Stimulated activated CD4-positive, alpha-beta T cell treated with anti-CD3 and anti-CD28 coated beads, TNF-alpha, amount 100 ng/mL, for 1 hour (primary cell): Measurements from ENCODE around the gene KRT74.

Source experiments
- DNase-seq, 3 donors: peaks; one replicate each; pipeline ENCODE4 v3.0.0-alpha.2; 2020; ENCODE audit warnings: low read depth in 3 of 3, low spot score in 1 of 3

The KRT74 gene

GRCh38 chr12:52522346-52523011 lies 51.2 kb downstream of the KRT74 start:
- no peak for DNase-seq

- no peak for DNase-seq
Measured at GRCh38 chr12:52521568-52522266, 51.9 kb downstream of the KRT74 start.

- no peak for DNase-seq
Measured at GRCh38 chr12:52521175-52521567, 52.5 kb downstream of the KRT74 start.

GRCh38 chr12:52519826-52520662 lies 53.6 kb downstream of the KRT74 start, which contains the start of gene KRT5:
TSS of gene KRT5 (minus strand) at chr12:52520394. CDS start at chr12:52520296, 98 bp downstream.
- DNase-seq, result no peak

- DNase-seq, result no peak
Measured at GRCh38 chr12:52519387-52519703, 54.3 kb downstream of the KRT74 start.

- DNase-seq, result no peak
Measured at GRCh38 chr12:52518574-52519386, 54.9 kb downstream of the KRT74 start.

- no peak for DNase-seq
Measured at GRCh38 chr12:52517888-52518287, 55.8 kb downstream of the KRT74 start.

- no peak for DNase-seq
Measured at GRCh38 chr12:52517005-52517835, 56.4 kb downstream of the KRT74 start.

GRCh38 chr12:52515927-52516831 lies 57.5 kb downstream of the KRT74 start:
- DNase-seq, result no peak
